Epithelial cell of proximal tubule (primary cell): ENCODE results near the gene CELSR1. TPM values are rescaled to one million over a fixed set of nuclear protein-coding genes. Genes with fewer than 3 reads are reported as not detected.

Experiments
- DNase-seq: peaks from one replicate; pipeline ENCODE4 v3.0.0-alpha.2; 2011; ENCODE audit warnings: low read depth
- H3K4me3 ChIP-seq: 2 replicates; pipeline ENCODE4 v1.5.1; 2011; ENCODE audit warnings: low read depth, mild to moderate bottlenecking, low read length
- total RNA-seq: library from RNA; depleted of rRNA; stranded (reverse); fragments of >200 nt; gene quantifications from 2 replicates; pipeline ENCODE4 v1.2.3, GENCODE V29; 2015
- TF ChIP-seq, protein P1 (sequence below): conservative IDR thresholded peaks from 2 replicates; pipeline ENCODE4 v1.5.1; 2012; ENCODE audit warnings: low read depth, mild to moderate bottlenecking, low read length

Gene CELSR1
- total RNA-seq, 1 donor from 2014 or later: 85.0 TPM

DNA sequence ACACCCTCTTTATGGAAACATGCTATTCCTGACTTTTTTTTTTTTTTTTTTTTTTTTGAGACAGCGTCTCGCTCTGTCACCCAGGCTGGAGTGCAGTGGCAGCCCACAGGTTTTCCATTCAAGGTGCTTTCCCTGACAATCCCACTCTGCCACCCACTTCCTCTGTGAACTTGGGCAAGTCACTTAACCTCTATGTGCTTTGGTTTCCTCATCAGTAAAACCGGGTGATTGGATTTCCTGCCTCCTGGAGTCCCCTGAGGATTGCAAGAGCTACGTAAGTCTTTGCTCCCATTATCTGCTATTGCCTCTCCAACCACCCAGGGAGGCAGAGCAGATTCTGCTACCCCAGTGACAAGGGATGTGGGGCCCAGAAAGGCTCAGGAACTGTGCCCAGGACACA lies 54.1 kb downstream of the CELSR1 start:
- DNase-seq: no peak
- no peak overlapping the region for H3K4me3 ChIP-seq
- TF ChIP-seq, protein P1, sequence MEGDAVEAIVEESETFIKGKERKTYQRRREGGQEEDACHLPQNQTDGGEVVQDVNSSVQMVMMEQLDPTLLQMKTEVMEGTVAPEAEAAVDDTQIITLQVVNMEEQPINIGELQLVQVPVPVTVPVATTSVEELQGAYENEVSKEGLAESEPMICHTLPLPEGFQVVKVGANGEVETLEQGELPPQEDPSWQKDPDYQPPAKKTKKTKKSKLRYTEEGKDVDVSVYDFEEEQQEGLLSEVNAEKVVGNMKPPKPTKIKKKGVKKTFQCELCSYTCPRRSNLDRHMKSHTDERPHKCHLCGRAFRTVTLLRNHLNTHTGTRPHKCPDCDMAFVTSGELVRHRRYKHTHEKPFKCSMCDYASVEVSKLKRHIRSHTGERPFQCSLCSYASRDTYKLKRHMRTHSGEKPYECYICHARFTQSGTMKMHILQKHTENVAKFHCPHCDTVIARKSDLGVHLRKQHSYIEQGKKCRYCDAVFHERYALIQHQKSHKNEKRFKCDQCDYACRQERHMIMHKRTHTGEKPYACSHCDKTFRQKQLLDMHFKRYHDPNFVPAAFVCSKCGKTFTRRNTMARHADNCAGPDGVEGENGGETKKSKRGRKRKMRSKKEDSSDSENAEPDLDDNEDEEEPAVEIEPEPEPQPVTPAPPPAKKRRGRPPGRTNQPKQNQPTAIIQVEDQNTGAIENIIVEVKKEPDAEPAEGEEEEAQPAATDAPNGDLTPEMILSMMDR: no peak

DNA sequence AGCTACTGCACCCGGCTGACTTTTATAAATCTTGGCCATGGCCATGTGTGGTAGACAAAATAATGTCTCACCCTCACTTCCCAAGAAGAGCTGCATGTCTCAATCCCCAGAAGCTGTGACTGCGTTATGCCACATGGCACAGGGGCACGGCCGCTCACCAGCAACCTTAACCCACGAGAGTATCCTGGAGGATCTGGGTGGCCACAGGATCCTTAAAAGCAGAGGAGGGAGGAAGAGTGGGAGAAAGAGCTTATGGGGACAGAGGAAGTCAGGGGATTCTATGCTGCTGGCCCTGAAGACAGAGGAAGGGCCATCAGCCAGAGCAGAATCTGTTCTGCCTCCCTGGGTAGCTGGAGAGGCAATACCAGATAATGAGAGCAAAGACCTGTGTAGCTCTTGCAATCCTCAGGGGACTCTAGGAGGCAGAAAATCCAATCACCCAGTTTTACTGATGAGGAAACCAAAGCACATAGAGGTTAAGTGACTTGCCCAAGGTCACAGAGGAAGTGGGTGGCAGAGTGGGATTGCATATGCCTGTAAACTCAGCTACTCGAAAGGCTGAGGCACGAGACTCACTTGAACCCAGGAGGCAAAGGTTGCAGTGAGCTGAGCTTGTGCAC lies 55.3 kb downstream of the CELSR1 start:
- TF ChIP-seq, protein P1: no peak
- no peak for DNase-seq

DNA sequence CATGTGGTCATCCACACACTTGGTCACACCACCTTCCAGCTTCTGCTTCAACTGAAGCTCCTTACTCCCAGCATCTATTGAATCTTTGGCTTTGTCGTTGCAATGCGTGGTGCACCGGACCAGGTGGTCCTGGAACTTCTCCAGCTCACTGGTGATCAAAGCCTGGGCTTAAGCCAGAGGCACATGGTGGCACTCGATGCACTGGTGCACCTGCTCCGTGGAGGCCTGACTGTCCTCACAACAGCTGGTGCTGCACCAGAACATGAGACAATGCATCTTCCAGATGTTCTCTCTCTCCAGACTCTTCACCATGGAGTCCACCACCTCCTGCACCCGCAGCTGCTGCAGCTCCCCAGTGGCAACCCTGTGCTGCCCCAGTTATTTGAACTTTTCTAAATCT lies 56.0 kb downstream of the CELSR1 start:
- TF ChIP-seq, protein P1: no peak
- no peak for DNase-seq
- no peak overlapping the region for H3K4me3 ChIP-seq

More for the DNA sequence above, 55.3 kb downstream of the CELSR1 start:
- no peak overlapping the region for H3K4me3 ChIP-seq

DNA sequence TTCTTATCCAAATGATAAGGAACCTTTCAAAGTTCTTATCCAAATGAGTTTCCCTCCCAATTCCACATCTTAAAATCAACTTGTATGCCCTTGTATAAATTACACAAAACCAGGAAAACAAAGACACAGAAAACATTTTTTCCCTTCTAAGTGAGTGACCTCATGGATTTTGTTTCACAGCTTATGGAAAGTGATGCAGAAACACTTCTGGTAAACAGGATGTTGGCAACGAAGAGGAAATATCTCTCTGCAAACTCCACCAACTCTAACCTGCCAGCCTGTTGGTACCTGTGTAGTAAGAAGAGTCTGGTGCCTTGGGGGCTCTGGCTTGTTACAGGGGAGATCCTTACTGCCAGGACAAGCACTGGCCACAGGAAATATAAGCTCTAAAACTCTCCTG lies 57.0 kb downstream of the CELSR1 start:
- TF ChIP-seq, protein P1: no peak
- DNase-seq: no peak
- H3K4me3 ChIP-seq: no peak overlapping the region

DNA sequence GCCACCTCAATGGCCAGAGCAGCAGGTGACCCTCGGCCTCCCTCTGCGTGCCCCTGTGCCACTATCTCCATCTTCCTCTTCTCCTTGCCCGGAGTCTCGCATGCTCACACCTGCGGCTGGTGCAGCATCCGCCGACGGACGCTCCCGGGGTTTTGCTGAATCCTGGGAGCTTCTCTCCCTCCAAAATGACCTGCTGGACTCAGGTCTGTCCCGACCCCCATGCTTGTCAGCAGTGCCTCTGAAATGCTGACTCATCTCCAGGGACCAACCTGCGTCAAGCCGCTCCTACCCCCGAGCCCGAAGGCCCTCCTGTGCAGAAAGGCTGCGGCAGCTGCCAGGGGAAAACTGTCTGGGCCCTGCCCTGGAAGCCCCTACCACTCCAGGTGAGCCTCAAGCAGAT lies 58.4 kb downstream of the CELSR1 start:
- TF ChIP-seq, protein P1: no peak
- no peak for DNase-seq
- no peak overlapping the region for H3K4me3 ChIP-seq

DNA sequence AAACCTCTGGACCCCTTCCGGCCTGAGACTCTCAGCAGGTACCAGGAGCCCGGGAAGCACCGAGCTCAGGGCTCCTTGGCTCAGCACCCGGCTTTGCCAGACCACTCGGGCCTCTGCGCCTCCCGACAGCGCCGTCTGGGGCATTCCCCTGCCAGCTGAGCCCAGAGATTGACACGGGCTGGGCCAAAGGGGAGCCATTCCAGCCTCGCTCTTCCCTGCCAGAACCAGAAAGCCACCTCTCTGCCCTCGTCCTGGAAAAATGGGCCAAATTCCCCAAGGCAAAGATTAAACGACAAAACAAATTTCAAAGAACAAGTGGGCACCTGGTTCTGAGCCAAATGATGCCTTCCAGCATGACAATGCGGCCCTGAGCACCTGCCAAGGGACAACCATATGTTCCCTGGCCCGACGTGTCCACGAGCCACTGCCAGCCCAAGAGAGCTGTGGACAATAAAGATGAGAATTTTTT lies 59.3 kb downstream of the CELSR1 start:
- no peak for DNase-seq
- TF ChIP-seq, protein P1: no peak
- H3K4me3 ChIP-seq: no peak overlapping the region

DNA sequence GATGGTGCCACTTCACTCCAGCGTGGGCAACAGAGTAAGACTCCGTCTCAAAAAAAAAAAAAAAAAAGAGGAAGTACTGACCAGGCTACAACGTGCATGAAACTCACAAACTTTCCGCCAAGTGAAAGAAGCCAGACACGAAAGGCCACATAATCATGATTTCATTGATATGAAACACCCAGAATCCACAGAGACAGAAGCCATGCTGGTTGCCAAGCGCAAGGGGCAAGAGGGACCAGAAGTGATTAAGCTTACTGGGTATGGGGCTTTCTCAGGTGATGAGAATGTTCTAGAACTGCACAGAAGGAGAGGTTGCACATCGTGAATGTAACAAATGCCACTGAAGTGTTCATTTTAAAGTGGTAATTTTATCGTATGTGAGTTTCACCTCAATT lies 60.9 kb downstream of the CELSR1 start:
- TF ChIP-seq, protein P1: no peak
- no peak overlapping the region for H3K4me3 ChIP-seq
- no peak for DNase-seq
